A549 (cell line): Measurements from ENCODE around the gene MAD1L1. TPM values are rescaled to one million over a fixed set of nuclear protein-coding genes. Genes with fewer than 3 reads are reported as not detected.

Experiments
- ATAC-seq, 2 experiments: fragments of 200-7000 bp in 1 of 2; fragments of >200 bp in 1 of 2; cut with Nextera tagmentation in 1 of 2; cut with Tn5 transposase in 1 of 2; 3 replicates each; pipeline versions ENCODE4 v1.8.0 to v1.9.1; 2018 to 2020; ENCODE audit warnings: mild to moderate bottlenecking in 1 of 2, moderate library complexity in 1 of 2
- CTCF ChIA-PET: fragments of 300-600 bp; sonication (Branson Sonifier 250); formaldehyde crosslinking; extraction: SDS; loops from one replicate; lab custom pipeline; 2021; ENCODE audit warnings: antibody characterized with exemption, inconsistent platforms; lab: Yijun Ruan, JAX
- POLR2A ChIA-PET: fragments of 350-600 bp; formaldehyde crosslinking; extraction: SDS; loops from one replicate; lab custom pipeline; 2021; ENCODE audit warnings: antibody characterized with exemption, inconsistent platforms; lab: Yijun Ruan, JAX
- DNase-seq, 2 experiments: peaks; one replicate each; pipeline versions ENCODE4 v3.0.0 to v3.0.0-alpha.2; 2011 to 2016; ENCODE audit warnings: low read depth in 1 of 2, low spot score in 1 of 2
- FAIRE-seq: peaks from 2 replicates; lab custom pipeline; 2011; peaks lifted over from hg19 to GRCh38; lab: Jason Lieb, UNC
- H3K27ac ChIP-seq, 2 experiments: fragments of >200 bp; sonication (Bioruptor Twin); formaldehyde crosslinking; 3 replicates each; pipeline ENCODE4 v1.5.1; 2016 to 2017
- H3K4me1 ChIP-seq: fragments of >200 bp; sonication (Bioruptor Twin); formaldehyde crosslinking; 3 replicates; pipeline ENCODE4 v1.6.1; 2016
- H3K4me2 ChIP-seq: fragments of >200 bp; sonication (Bioruptor Twin); formaldehyde crosslinking; 3 replicates; pipeline ENCODE4 v1.6.1; 2016
- H3K4me3 ChIP-seq: fragments of >200 bp; sonication (Bioruptor Twin); formaldehyde crosslinking; 3 replicates; pipeline ENCODE4 v1.5.1; 2016
- H3K9me3 ChIP-seq: fragments of >200 bp; sonication (Bioruptor Twin); formaldehyde crosslinking; 3 replicates; pipeline ENCODE4 v1.6.1; 2016
- ATOH8 ChIP-seq: fragments of 250-450 bp; sonication (Bioruptor Pico); IDR thresholded peaks from 2 replicates; pipeline ENCODE4 v1.5.0; 2020; ENCODE audit warnings: low read depth, mild to moderate bottlenecking, moderate library complexity
- CHD4 ChIP-seq: fragments of 200-600 bp; sonication (generic); IDR thresholded peaks from 2 replicates; pipeline ENCODE4 v1.6.1; 2016; ENCODE audit warnings: antibody characterized with exemption, mild to moderate bottlenecking, borderline replicate concordance
- EHF ChIP-seq: fragments of 250-450 bp; sonication (Bioruptor Pico); IDR thresholded peaks from 2 replicates; pipeline ENCODE4 v1.5.0; 2020; ENCODE audit warnings: mild to moderate bottlenecking
- EHMT2 ChIP-seq: fragments of 200-600 bp; sonication (generic); IDR thresholded peaks from 2 replicates; pipeline ENCODE4 v1.6.1; 2016; ENCODE audit warnings: antibody characterized with exemption, low read depth, mild to moderate bottlenecking, moderate library complexity
- ESRRA ChIP-seq: fragments of 150-350 bp; IDR thresholded peaks from 2 replicates; pipeline ENCODE4 v1.6.1; 2014; ENCODE audit warnings: mild to moderate bottlenecking, low read length, borderline replicate concordance
- FOSB ChIP-seq: fragments of 250-450 bp; sonication (Bioruptor Pico); IDR thresholded peaks from 2 replicates; pipeline ENCODE4 v1.5.0; 2020; ENCODE audit warnings: mild to moderate bottlenecking, moderate library complexity
- FOSL2 ChIP-seq, 2 experiments: fragments of 450-650 bp in 1 of 2; fragments of >200 bp in 1 of 2; sonication (Bioruptor Twin) in 1 of 2; formaldehyde crosslinking; IDR thresholded peaks; 2 replicates each; pipeline versions ENCODE4 v1.5.0 to v1.6.1; 2016 to 2020; ENCODE audit warnings: mild to moderate bottlenecking in 1 of 2, moderate library complexity in 1 of 2
- FOXS1 ChIP-seq: fragments of 250-450 bp; sonication (Bioruptor Pico); IDR thresholded peaks from 2 replicates; pipeline ENCODE4 v1.5.0; 2020; ENCODE audit warnings: mild to moderate bottlenecking, moderate library complexity
- HOXA7 ChIP-seq: fragments of 250-450 bp; sonication (Bioruptor Pico); IDR thresholded peaks from 2 replicates; pipeline ENCODE4 v1.5.0; 2020; ENCODE audit warnings: mild to moderate bottlenecking, moderate library complexity
- MAZ ChIP-seq: fragments of 150-350 bp; IDR thresholded peaks from 2 replicates; pipeline ENCODE4 v1.6.1; 2014; ENCODE audit warnings: antibody characterized with exemption, low read depth, low read length, borderline replicate concordance
- NPAS2 ChIP-seq: fragments of 250-450 bp; sonication (Bioruptor Pico); IDR thresholded peaks from 2 replicates; pipeline ENCODE4 v1.8.0; 2022; ENCODE audit warnings: mild to moderate bottlenecking, moderate library complexity, borderline replicate concordance
- PHF8 ChIP-seq: fragments of 200-600 bp; sonication (generic); IDR thresholded peaks from 2 replicates; pipeline ENCODE4 v1.6.1; 2016; ENCODE audit warnings: low read depth, mild to moderate bottlenecking, antibody characterized with exemption, moderate library complexity, borderline replicate concordance
- RAD21 ChIP-seq, 2 experiments: fragments of >200 bp in 1 of 2; sonication (Bioruptor Twin) in 1 of 2; formaldehyde crosslinking in 1 of 2; IDR thresholded peaks in 1 of 2; conservative IDR thresholded peaks in 1 of 2; 2 replicates in 1 of 2; 3 replicates in 1 of 2; pipeline ENCODE4 v1.6.1; 2012 to 2018; ENCODE audit warnings: inconsistent platforms in 1 of 2
- SREBF2 ChIP-seq: fragments of 450-650 bp; IDR thresholded peaks from 2 replicates; pipeline ENCODE4 v1.6.1; 2014; ENCODE audit warnings: mild to moderate bottlenecking, moderate library complexity
- WGBS: methylation state at CpG from one replicate; pipeline ENCODE4 v1.1.6; 2017; ENCODE audit errors: missing lambda C conversion rate; 5-methylcytosine and 5-hydroxymethylcytosine counted together
- polyA plus RNA-seq, 4 experiments: library from polyadenylated mRNA; depleted of rRNA in 3 of 4; stranded (reverse); fragments of >200 nt; fragmentation: RNase III in 1 of 4; extraction: RNeasy Plus Mini Kit Qiagen cat#74134 plus additional on column Dnase treatment in 1 of 4; gene quantifications; 2 replicates in 3 of 4; 3 replicates in 1 of 4; pipeline ENCODE4 v1.2.3, GENCODE V29; 2011 to 2017
- TF ChIP-seq, protein P1 (sequence below): fragments of 450-650 bp; IDR thresholded peaks from 2 replicates; pipeline ENCODE4 v1.6.1; 2014; ENCODE audit warnings: antibody characterized with exemption
- TF ChIP-seq, protein P2 (sequence below): fragments of 200-600 bp; sonication (generic); IDR thresholded peaks from 2 replicates; pipeline ENCODE4 v1.6.1; 2016; ENCODE audit warnings: antibody characterized with exemption, mild to moderate bottlenecking, moderate library complexity
- TF ChIP-seq, protein P3 (sequence below): fragments of >200 bp; sonication (Bioruptor Twin); formaldehyde crosslinking; IDR thresholded peaks from 3 replicates; pipeline ENCODE4 v1.5.1; 2016

MAD1L1 gene
- polyA plus RNA-seq, 2 of the 4 experiments (the other 2 are of a cell fraction): 13.6 to 16.6 TPM

DNA sequence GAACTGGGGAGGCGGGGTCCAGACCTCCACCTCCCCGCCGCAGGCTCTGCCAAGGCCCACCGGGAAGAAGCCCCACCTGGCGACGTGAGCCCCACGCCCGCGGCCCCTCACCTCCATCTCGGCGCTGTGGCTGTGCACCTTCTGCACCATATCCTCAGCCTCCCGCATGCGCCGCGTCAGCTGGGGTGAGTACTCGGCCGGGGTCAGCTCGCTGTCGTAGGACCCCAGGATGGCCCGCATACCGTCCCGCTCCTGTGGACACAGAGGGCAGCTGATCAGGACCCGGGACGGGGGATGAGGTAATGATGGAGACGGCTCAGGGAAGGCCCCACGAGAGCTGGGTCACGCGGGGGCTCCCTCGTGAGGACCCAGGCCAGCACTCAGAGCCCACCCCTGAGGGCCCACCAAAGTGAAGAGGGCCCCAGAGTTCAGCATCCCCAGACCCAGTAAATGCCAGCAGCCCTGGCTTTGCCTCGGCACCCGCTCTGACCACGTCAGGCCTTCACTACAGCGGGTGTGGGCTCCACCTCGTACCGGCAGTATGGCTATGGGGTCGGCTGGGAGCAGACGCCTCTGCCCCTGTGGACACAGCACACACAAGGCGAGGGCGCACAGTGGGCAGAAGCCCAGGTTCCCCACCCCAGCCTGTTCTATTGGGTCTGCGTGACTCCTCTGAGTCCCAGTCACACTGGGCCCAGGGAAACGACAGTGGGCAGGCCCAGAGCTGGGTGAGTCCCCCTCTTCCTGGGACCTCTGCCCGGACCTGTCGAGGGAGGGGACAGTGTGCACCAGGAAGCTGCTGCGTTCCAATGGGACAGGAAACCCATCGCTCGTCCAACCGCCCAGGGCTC is 218.1 kb downstream of the MAD1L1 start:
- ATAC-seq (no peak), DNase-seq (no peak), FAIRE-seq (no peak)
- 91% methylated on average over 37 of the region's 47 CpGs for WGBS
- Histone ChIP-seq H3K4me3 (no peak overlapping the region), H3K9me3 (no peaks in the 10 kb centered on the region), H3K4me1 (no peaks in the 10 kb centered on the region), H3K4me2 (no peak overlapping the region), H3K27ac (no peak overlapping the region)
- POLR2A ChIA-PET: no interaction called here
- CTCF ChIA-PET: no interaction called here
- TF ChIP-seq EHF (CRISPR knock-in tag): no peak
- no peak for TF ChIP-seq NPAS2 (CRISPR knock-in tag)
- TF ChIP-seq, protein P1, sequence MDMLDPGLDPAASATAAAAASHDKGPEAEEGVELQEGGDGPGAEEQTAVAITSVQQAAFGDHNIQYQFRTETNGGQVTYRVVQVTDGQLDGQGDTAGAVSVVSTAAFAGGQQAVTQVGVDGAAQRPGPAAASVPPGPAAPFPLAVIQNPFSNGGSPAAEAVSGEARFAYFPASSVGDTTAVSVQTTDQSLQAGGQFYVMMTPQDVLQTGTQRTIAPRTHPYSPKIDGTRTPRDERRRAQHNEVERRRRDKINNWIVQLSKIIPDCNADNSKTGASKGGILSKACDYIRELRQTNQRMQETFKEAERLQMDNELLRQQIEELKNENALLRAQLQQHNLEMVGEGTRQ: no peak
- no peak for TF ChIP-seq SREBF2
- TF ChIP-seq PHF8: no peak

DNA sequence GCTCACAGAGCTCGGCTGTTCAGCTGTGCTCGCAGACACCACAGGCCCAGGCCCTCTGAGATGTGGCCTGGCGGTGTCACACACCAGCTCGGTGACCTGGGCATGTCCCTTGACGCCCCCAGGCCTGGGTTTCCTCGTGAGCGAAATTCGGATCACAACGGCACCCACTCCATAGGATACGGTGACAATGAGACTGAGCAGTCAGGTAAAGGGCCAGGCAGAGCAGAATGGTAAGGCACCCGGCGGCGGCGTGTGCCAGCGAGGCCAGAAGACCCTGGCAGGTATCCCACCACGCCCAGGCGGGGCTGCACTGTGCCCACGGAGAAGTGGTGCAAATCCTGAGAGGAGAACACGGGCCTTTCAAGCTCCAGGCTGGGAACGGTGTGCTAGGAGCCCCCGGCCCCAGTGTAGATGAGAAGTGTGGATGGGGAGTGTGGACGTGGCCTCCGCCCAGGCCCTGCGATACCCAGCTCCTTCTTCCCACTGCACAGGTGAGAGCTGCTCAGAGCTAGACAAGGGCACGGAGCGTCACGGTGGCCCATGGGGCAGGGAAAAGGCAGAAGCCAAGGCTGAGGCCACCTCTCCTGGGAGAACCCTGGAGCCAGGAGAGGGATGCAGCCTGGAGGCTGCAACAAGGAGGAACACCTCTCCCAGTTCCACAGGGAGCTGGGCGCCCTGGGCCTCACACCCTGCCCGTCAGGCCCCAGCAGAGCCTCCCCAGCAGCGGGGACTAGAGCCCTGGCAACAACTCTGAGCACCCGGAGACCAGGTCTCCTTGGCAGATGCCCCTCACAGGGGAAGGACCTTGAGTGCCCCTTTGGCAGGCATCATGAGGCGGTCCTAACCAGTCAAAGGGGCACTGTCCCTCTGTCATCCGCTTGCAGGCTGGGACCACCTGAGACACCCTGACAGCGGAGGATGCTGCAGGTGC is 219.1 kb downstream of the MAD1L1 start:
- DNase-seq (no peak), FAIRE-seq (no peak), ATAC-seq (no peak)
- ChIA-PET POLR2A (no interaction called here), CTCF (interaction anchor here (0.9 kb wide), 2 partner anchors 16 to 29 kb away, joined by 3 read pairs; no protein-coding TSS in a partner anchor)
- H3K4me2 ChIP-seq: no peak overlapping the region
- 93% methylated on average over 23 of the region's 34 CpGs for WGBS
- no peak overlapping the region for H3K27ac ChIP-seq
- TF ChIP-seq FOXS1 (CRISPR knock-in tag): no peak
- no peak for TF ChIP-seq MAZ
- TF ChIP-seq, protein P2, sequence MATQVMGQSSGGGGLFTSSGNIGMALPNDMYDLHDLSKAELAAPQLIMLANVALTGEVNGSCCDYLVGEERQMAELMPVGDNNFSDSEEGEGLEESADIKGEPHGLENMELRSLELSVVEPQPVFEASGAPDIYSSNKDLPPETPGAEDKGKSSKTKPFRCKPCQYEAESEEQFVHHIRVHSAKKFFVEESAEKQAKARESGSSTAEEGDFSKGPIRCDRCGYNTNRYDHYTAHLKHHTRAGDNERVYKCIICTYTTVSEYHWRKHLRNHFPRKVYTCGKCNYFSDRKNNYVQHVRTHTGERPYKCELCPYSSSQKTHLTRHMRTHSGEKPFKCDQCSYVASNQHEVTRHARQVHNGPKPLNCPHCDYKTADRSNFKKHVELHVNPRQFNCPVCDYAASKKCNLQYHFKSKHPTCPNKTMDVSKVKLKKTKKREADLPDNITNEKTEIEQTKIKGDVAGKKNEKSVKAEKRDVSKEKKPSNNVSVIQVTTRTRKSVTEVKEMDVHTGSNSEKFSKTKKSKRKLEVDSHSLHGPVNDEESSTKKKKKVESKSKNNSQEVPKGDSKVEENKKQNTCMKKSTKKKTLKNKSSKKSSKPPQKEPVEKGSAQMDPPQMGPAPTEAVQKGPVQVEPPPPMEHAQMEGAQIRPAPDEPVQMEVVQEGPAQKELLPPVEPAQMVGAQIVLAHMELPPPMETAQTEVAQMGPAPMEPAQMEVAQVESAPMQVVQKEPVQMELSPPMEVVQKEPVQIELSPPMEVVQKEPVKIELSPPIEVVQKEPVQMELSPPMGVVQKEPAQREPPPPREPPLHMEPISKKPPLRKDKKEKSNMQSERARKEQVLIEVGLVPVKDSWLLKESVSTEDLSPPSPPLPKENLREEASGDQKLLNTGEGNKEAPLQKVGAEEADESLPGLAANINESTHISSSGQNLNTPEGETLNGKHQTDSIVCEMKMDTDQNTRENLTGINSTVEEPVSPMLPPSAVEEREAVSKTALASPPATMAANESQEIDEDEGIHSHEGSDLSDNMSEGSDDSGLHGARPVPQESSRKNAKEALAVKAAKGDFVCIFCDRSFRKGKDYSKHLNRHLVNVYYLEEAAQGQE: no peak
- TF ChIP-seq ESRRA: no peak
- TF ChIP-seq CHD4: no peak
- H3K4me1 ChIP-seq: no peaks in the 10 kb centered on the region
- no peak overlapping the region for H3K4me3 ChIP-seq
- no peaks in the 10 kb centered on the region for H3K9me3 ChIP-seq

DNA sequence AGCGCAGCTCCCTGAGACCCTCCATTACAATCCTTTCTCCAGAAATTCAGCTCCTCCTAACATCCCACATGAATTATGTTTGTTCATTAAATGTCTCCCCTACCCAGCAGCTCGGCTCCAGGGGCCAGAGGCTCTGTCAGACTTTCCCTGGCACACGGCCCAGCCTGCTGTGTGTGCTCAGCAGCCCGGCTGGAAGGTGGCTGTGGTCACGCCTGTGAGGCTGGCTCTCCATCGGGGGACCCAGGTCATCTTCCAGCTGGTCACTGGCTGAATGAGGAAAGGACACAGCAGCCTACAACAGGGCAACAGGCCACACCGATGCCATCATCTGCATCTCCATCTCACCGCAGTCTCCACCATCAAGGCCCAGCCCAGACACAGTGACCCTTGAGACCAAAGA is 219.8 kb downstream of the MAD1L1 start:
- ChIA-PET CTCF (interaction anchor here (0.9 kb wide), 2 partner anchors 16 to 29 kb away, joined by 3 read pairs; no protein-coding TSS in a partner anchor), POLR2A (no interaction called here)
- ATAC-seq (no peak), FAIRE-seq (no peak), DNase-seq (no peak)
- Histone ChIP-seq H3K27ac (no peak overlapping the region), H3K4me3 (no peak overlapping the region), H3K4me1 (no peaks in the 10 kb centered on the region), H3K9me3 (no peaks in the 10 kb centered on the region), H3K4me2 (no peak overlapping the region)
- 77% methylated on average over 4 of the region's 8 CpGs for WGBS
- TF ChIP-seq, protein P3, sequence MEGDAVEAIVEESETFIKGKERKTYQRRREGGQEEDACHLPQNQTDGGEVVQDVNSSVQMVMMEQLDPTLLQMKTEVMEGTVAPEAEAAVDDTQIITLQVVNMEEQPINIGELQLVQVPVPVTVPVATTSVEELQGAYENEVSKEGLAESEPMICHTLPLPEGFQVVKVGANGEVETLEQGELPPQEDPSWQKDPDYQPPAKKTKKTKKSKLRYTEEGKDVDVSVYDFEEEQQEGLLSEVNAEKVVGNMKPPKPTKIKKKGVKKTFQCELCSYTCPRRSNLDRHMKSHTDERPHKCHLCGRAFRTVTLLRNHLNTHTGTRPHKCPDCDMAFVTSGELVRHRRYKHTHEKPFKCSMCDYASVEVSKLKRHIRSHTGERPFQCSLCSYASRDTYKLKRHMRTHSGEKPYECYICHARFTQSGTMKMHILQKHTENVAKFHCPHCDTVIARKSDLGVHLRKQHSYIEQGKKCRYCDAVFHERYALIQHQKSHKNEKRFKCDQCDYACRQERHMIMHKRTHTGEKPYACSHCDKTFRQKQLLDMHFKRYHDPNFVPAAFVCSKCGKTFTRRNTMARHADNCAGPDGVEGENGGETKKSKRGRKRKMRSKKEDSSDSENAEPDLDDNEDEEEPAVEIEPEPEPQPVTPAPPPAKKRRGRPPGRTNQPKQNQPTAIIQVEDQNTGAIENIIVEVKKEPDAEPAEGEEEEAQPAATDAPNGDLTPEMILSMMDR: no peak
- TF ChIP-seq HOXA7 (CRISPR knock-in tag): no peak
- no peak for TF ChIP-seq ATOH8
- no peak for TF ChIP-seq RAD21 (conservative IDR thresholded peaks at IDR 0.05 in 1 of 2, IDR thresholded peaks at IDR 0.05 in 1 of 2)
- TF ChIP-seq, protein P2: no peak
- no peak for TF ChIP-seq EHMT2
- TF ChIP-seq FOSB: no peak
- no peak for TF ChIP-seq FOSL2 (IDR thresholded peaks at IDR 0.05)
- TF ChIP-seq FOSL2 (CRISPR knock-in tag; IDR thresholded peaks at IDR 0.05): no peak
